ENCODE measurements around the gene WFIKKN2.
A peak's percentile ranks its signal among the peaks of the same experiment; 100 is the strongest.
"Not testable (repeated sequence)": the region's sequence is repeated elsewhere in the genome, so short reads cannot be mapped to it uniquely, and the experiment has no call there.

WFIKKN2 gene

GRCh38 chr17:50803676-50804075 is 31.7 kb upstream of the WFIKKN2 start:
- H3K27me3 Mint-ChIP-seq, result no peaks in the 10 kb centered on the region

DNA sequence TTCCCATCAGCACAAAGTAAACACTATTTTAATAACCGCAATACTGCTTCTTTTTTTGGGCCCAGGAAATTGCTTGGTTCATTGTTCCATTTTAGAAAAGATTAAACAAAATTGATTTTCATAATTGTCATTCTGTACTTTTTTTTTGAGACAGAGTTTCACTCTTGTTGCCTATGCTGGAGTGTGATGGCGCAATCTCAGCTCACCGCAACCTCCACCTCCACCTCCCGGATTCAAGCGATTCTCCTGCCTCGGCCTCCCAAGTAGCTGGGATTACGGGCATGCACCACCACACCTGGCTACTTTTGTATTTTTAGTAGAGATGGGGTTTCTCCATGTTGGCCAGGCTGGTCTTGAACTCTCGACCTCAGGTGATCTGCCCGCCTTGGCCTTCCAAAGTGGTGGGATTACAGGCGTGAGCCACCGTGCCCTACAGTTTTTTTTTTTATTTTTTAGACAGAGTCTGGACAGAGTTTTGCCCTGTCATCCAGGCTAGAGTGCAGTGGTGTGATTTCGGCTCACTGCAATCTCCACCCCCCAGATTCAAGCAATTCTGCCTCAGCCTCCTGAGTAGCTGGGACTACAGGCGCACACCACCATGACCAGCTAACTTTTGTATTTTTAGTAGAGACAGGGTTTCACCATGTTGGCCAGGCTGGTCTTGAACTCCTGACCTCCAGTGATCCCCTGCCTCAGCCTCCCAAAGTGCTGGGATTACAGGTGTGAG is 30.5 kb upstream of the WFIKKN2 start:
- not testable (repeated sequence) for H3K36me3 Mint-ChIP-seq (ENCODE audit: low read depth); H3K4me1 Mint-ChIP-seq (ENCODE audit: low read depth)

More at GRCh38 chr17:50803676-50804075, 31.7 kb upstream of the WFIKKN2 start:
- H3K4me3 Mint-ChIP-seq, result no peak overlapping the region
- H3K9me3 Mint-ChIP-seq, result no peaks in the 10 kb centered on the region
- peaks cover 7% of the 10 kb centered on the region for H3K4me1 Mint-ChIP-seq (ENCODE audit: low read depth)
- intact Hi-C loops (cut with micrococcal nuclease), result no loop called here
- no peaks in the 10 kb centered on the region for H3K36me3 Mint-ChIP-seq (ENCODE audit: low read depth)
- no peak overlapping the region for H3K27ac Mint-ChIP-seq

DNA sequence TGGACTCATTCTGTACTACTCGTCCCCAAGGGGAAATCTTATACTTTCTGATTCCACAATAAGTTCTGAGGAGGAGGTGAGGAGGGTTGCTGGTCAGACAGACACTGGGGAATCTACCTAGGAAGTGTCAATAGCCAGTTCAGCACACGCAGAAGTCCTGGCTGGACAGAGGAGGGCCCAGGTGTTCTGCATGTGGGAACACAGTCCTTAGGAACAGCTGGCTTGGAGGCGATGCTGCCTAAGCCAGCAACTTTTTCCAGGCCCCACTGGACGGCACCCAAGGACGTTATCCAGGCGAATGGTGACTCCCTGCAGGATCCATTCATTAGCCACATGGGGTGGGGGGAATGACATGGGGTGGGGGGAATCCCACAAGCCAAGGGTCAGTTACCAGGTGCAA is 29.9 kb upstream of the WFIKKN2 start:
- no peak overlapping the region for H3K4me3 Mint-ChIP-seq
- intact Hi-C loops (cut with micrococcal nuclease), result no loop called here
- H3K4me1 Mint-ChIP-seq (ENCODE audit: low read depth), result peaks cover 5% of the 10 kb centered on the region
- no peaks in the 10 kb centered on the region for H3K9me3 Mint-ChIP-seq
- no peaks in the 10 kb centered on the region for H3K36me3 Mint-ChIP-seq (ENCODE audit: low read depth)
- H3K27ac Mint-ChIP-seq, result no peak overlapping the region
- no peaks in the 10 kb centered on the region for H3K27me3 Mint-ChIP-seq

More for the DNA sequence above, 30.5 kb upstream of the WFIKKN2 start:
- intact Hi-C loops (cut with micrococcal nuclease); H3K27ac Mint-ChIP-seq; H3K27me3 Mint-ChIP-seq; H3K4me3 Mint-ChIP-seq; H3K9me3 Mint-ChIP-seq: not testable (repeated sequence)

DNA sequence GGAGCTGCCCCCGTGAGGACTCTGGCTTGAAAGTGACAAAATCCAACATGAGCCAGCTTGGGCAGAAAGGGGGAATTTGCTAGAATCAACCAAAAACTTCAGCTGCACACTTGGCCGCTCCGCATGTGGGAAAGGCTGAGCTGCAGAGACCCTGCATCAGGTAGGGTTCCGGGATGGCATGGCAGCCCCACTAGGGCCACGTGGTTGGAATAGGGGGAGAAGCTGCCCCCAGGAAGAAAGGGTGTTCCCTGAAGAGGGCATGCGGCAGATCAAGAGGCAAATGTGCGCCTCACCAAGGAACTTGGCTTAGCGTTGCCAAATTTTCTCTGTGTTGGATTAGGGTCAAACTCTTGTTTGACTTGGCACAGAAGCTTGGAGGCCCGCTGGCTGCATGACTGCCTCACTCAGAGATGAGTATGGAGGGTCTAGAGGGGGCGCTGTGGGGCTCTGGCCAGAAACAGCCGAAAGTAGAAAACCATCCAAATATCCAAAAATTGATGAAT is 29.2 kb upstream of the WFIKKN2 start:
- intact Hi-C loops (cut with micrococcal nuclease), result loop anchor here (1.0 kb wide), 1 partner anchor 36 kb away; no protein-coding TSS in a partner anchor
- Mint-ChIP-seq H3K27ac (no peak overlapping the region), H3K9me3 (no peaks in the 10 kb centered on the region), H3K36me3 (ENCODE audit: low read depth) (no peaks in the 10 kb centered on the region), H3K4me1 (ENCODE audit: low read depth) (no peaks in the 10 kb centered on the region), H3K27me3 (peaks cover 3% of the 10 kb centered on the region), H3K4me3 (no peak overlapping the region)

GRCh38 chr17:50807009-50807408 is 28.4 kb upstream of the WFIKKN2 start:
- Mint-ChIP-seq H3K27me3 (peaks cover 3% of the 10 kb centered on the region), H3K4me3 (no peak overlapping the region), H3K27ac (no peak overlapping the region)

DNA sequence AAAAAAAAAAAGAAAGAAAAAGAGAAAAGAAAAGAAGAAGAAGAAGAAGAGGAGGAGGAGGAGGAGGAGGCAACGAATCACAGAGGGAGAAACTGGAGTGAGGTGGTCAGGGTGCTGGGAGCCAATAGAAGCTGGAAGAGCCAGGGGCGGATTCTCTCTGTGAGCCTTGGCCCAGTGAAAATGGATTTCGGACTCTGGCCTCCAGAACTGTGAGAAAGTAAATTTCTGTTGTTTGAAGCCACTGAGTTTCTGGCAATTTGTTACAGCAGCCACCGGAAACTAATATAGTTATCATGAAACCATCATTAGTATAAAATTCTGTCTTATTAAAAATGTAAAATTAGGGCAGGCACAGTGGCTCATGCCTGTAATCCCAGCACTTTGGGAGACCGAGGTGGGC is 27.7 kb upstream of the WFIKKN2 start:
- Mint-ChIP-seq H3K27me3 (peaks cover 3% of the 10 kb centered on the region), H3K27ac (no peak overlapping the region), H3K4me1 (ENCODE audit: low read depth) (no peaks in the 10 kb centered on the region), H3K4me3 (no peak overlapping the region), H3K9me3 (no peaks in the 10 kb centered on the region), H3K36me3 (ENCODE audit: low read depth) (no peaks in the 10 kb centered on the region)
- intact Hi-C loops (cut with micrococcal nuclease), result no loop called here

More at GRCh38 chr17:50807009-50807408, 28.4 kb upstream of the WFIKKN2 start:
- Mint-ChIP-seq H3K9me3 (no peaks in the 10 kb centered on the region), H3K4me1 (ENCODE audit: low read depth) (no peaks in the 10 kb centered on the region), H3K36me3 (ENCODE audit: low read depth) (no peaks in the 10 kb centered on the region)
- intact Hi-C loops (cut with micrococcal nuclease), result no loop called here

DNA sequence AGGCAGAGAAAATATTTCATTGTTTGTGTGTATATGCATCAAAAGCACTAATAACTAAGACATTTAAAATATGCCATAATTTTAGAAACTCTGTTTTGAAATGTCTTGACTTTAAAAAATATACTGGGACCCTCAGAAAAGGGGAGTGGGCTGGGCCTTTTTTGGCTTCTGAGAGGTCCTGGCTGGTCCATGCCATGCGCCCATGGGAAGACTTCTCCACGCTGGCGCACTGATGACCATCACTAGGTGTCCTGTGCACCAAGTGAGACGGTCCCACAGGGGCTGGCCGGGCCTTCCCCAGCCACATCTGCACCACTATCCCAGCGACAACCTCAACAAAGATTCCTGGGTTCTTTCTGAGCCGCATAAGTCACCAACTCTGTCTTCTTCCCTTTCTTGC is 27.0 kb upstream of the WFIKKN2 start:
- no peaks in the 10 kb centered on the region for H3K4me1 Mint-ChIP-seq (ENCODE audit: low read depth)
- intact Hi-C loops (cut with micrococcal nuclease), result no loop called here
- H3K27ac Mint-ChIP-seq, result no peak overlapping the region
- H3K9me3 Mint-ChIP-seq, result no peaks in the 10 kb centered on the region
- H3K36me3 Mint-ChIP-seq (ENCODE audit: low read depth), result no peaks in the 10 kb centered on the region
- peaks cover 3% of the 10 kb centered on the region for H3K27me3 Mint-ChIP-seq
- no peak overlapping the region for H3K4me3 Mint-ChIP-seq

DNA sequence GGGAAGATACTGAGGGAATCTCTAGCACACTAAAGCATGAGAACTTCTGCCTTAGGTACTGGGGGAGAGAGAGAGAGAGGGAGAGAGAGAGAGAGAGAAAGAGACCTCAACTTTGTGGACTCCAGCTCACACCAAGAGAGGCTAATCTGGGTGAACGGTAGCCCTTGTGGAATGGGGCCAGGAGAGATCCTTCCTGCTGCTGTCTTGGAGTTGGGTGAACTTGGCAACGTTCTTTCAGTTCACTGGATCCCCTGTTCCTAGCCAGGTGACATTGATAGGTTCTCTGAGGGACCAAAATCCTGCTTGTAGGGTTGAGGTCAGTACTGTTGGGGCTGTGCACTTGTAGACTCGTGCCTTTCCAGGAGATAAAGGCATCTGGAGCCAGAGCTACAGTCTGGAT is 26.5 kb upstream of the WFIKKN2 start:
- peaks cover 3% of the 10 kb centered on the region for H3K27me3 Mint-ChIP-seq
- no peaks in the 10 kb centered on the region for H3K9me3 Mint-ChIP-seq
- intact Hi-C loops (cut with micrococcal nuclease), result no loop called here
- no peaks in the 10 kb centered on the region for H3K4me1 Mint-ChIP-seq (ENCODE audit: low read depth)
- peak overlapping the region; percentile 23 for H3K27ac Mint-ChIP-seq
- no peak overlapping the region for H3K4me3 Mint-ChIP-seq
- H3K36me3 Mint-ChIP-seq (ENCODE audit: low read depth), result no peaks in the 10 kb centered on the region

- no peak overlapping the region for H3K4me3 Mint-ChIP-seq
- no peaks in the 10 kb centered on the region for H3K36me3 Mint-ChIP-seq (ENCODE audit: low read depth)
- no peaks in the 10 kb centered on the region for H3K9me3 Mint-ChIP-seq
- H3K27ac Mint-ChIP-seq, result no peak overlapping the region
- intact Hi-C loops (cut with micrococcal nuclease), result no loop called here
- H3K27me3 Mint-ChIP-seq, result peaks cover 14% of the 10 kb centered on the region
- H3K4me1 Mint-ChIP-seq (ENCODE audit: low read depth), result peaks cover 26% of the 10 kb centered on the region
These were observed 21.8 kb upstream of the WFIKKN2 start for GRCh38 chr17:50813583-50813982.

DNA sequence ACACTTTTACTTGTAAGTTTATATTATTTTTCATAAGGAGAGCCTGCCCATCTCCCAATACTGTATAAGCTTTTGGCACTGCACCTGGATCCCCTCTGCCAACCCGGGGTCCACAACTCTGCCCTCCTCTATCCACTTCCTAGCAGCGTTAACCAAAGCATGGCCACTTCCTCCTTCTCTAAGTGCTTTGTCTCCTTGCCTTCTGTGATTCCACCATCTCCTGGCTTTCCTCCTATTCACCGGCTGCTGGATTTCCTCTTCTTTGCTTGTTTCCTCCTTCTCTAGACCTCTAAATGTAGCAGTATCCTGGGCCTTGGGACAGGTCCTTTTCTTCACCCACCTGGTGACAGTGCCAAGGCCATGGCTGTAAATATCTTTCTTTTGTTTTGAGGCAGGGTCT is 20.0 kb upstream of the WFIKKN2 start:
- Mint-ChIP-seq H3K4me3 (no peak overlapping the region), H3K27me3 (peaks cover 19% of the 10 kb centered on the region), H3K9me3 (no peaks in the 10 kb centered on the region), H3K36me3 (ENCODE audit: low read depth) (no peaks in the 10 kb centered on the region), H3K27ac (no peak overlapping the region), H3K4me1 (ENCODE audit: low read depth) (peaks cover 35% of the 10 kb centered on the region)
- intact Hi-C loops (cut with micrococcal nuclease), result no loop called here

GRCh38 chr17:50816271-50816670 is 19.1 kb upstream of the WFIKKN2 start:
- Mint-ChIP-seq H3K27me3 (peaks cover 17% of the 10 kb centered on the region), H3K4me3 (no peak overlapping the region), H3K36me3 (ENCODE audit: low read depth) (no peaks in the 10 kb centered on the region), H3K27ac (no peak overlapping the region), H3K9me3 (no peaks in the 10 kb centered on the region), H3K4me1 (ENCODE audit: low read depth) (peaks cover 35% of the 10 kb centered on the region)
- intact Hi-C loops (cut with micrococcal nuclease), result loop anchor here (2.0 kb wide), 1 partner anchor 33 kb away; no protein-coding TSS in a partner anchor

DNA sequence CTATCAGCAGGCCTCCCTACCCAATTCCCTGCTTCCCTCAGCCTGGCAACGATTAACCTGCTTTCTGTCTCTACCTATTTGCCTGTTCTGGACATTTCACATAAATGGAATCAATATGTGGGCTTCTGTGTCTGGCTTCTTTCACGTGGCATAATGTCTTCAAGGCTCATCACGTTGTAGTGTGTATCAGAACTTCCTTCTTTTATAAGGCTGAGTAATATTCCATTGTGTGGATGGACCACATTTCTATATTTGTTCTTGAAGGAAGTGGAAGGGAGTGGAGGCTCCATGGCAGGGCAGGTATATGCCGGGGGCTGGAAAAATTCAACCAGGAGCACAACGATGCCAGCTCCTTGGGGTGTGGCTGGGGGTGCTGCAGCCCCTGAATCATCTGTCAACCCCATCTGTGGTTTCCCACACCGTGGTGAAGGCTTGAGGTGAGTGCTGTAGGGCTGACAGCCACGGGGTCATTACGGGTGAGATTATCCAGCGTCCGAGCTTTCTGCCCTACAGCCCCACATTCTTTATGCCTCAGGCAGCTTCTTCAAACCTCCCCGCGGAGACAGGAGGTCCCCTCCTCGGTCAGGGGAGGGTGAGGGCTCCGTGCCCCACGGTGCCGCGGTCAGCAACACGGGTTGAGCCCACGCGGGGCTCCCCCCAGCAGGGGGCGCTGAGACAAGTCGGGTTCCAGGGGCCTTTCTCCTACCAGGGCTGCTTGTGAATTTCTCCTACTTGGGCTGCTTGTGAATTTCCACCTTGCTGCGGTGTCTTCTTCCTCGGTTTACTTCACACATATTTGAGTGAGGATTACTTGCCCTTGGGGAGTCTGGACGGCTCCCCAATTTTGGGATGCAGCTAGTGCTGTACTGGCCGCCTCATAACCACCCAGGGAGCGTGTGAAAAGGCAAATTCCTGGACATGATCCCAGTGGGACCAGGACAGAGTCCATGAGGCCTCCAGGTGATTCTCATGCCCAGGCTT is 18.3 kb upstream of the WFIKKN2 start:
- Mint-ChIP-seq H3K4me1 (ENCODE audit: low read depth) (peaks cover 35% of the 10 kb centered on the region), H3K27ac (no peak overlapping the region), H3K27me3 (peaks cover 21% of the 10 kb centered on the region), H3K36me3 (ENCODE audit: low read depth) (no peaks in the 10 kb centered on the region), H3K4me3 (no peak overlapping the region), H3K9me3 (no peaks in the 10 kb centered on the region)
- intact Hi-C loops (cut with micrococcal nuclease), result loop anchor here (2.0 kb wide), 1 partner anchor 34 kb away; no protein-coding TSS in a partner anchor

GRCh38 chr17:50817838-50818237 is 17.5 kb upstream of the WFIKKN2 start:
- no peaks in the 10 kb centered on the region for H3K9me3 Mint-ChIP-seq
- H3K4me1 Mint-ChIP-seq (ENCODE audit: low read depth), result peaks cover 35% of the 10 kb centered on the region
- H3K36me3 Mint-ChIP-seq (ENCODE audit: low read depth), result no peaks in the 10 kb centered on the region
- intact Hi-C loops (cut with micrococcal nuclease), result loop anchor here (2.0 kb wide), 1 partner anchor 35 kb away; no protein-coding TSS in a partner anchor
- peaks cover 21% of the 10 kb centered on the region for H3K27me3 Mint-ChIP-seq
- H3K4me3 Mint-ChIP-seq, result no peak overlapping the region
- H3K27ac Mint-ChIP-seq, result no peak overlapping the region

- peaks cover 21% of the 10 kb centered on the region for H3K27me3 Mint-ChIP-seq
- no peak overlapping the region for H3K4me3 Mint-ChIP-seq
- intact Hi-C loops (cut with micrococcal nuclease), result no loop called here
- H3K9me3 Mint-ChIP-seq, result no peaks in the 10 kb centered on the region
- H3K4me1 Mint-ChIP-seq (ENCODE audit: low read depth), result peaks cover 35% of the 10 kb centered on the region
- no peaks in the 10 kb centered on the region for H3K36me3 Mint-ChIP-seq (ENCODE audit: low read depth)
- no peak overlapping the region for H3K27ac Mint-ChIP-seq
These were observed 17.1 kb upstream of the WFIKKN2 start for GRCh38 chr17:50818261-50818660.
